ENCODE results near the gene TKFC. TPM values are rescaled to one million over a fixed set of nuclear protein-coding genes. Genes with fewer than 3 reads are reported as not detected.

The TKFC gene
- total RNA-seq, 1 experiment from 2014 or later, result 82.3 TPM

GRCh38 chr11:61341706-61342105 lies 8.7 kb downstream of the TKFC start:
- DNase-seq (ENCODE audit: low spot score), result no peak
- no TSS peak for BruUV-seq (replicated peaks)
- H3K36me3 ChIP-seq (ENCODE audit: insufficient read depth, low read length, poor library complexity, severe bottlenecking), result peaks cover 20% of the 10 kb centered on the region
- TF ChIP-seq CTCF (conservative IDR thresholded peaks at IDR 0.05; ENCODE audit: low read depth, low read length) (no peak), EZH2 (IDR thresholded peaks at IDR 0.05; ENCODE audit: borderline replicate concordance, low read depth, low read length, poor library complexity, severe bottlenecking) (no peak)
- H3K9me3 ChIP-seq (ENCODE audit: low read depth, low read length, poor library complexity, severe bottlenecking), result no peaks in the 10 kb centered on the region
- H3K27ac ChIP-seq (ENCODE audit: low read depth, low read length, poor library complexity, severe bottlenecking), result no peak overlapping the region
- H3K27me3 ChIP-seq (replicated peaks; ENCODE audit: insufficient read depth, low read depth, low read length, poor library complexity), result no peaks in the 10 kb centered on the region
- H3K4me1 ChIP-seq (ENCODE audit: insufficient read depth, low read length, poor library complexity, severe bottlenecking), result no peaks in the 10 kb centered on the region
- POLR2A ChIA-PET (ENCODE audit: low non-redundant PET), result no interaction called here
- H3K4me3 ChIP-seq (ENCODE audit: low read depth, low read length, poor library complexity, severe bottlenecking), result no peak overlapping the region
- intact Hi-C loops (cut with micrococcal nuclease; ENCODE audit: unreplicated experiment), result no loop called here
- CTCF ChIA-PET, result no interaction called here

GRCh38 chr11:61342207-61342803 lies 9.3 kb downstream of the TKFC start:
- no peaks in the 10 kb centered on the region for H3K27me3 ChIP-seq (replicated peaks; ENCODE audit: insufficient read depth, low read depth, low read length, poor library complexity)
- intact Hi-C loops (cut with micrococcal nuclease; ENCODE audit: unreplicated experiment), result no loop called here
- DNase-seq (ENCODE audit: low spot score), result no peak
- CTCF ChIA-PET, result no interaction called here
- BruUV-seq (replicated peaks), result no TSS peak
- no peak overlapping the region for H3K27ac ChIP-seq (ENCODE audit: low read depth, low read length, poor library complexity, severe bottlenecking)
- peaks cover 20% of the 10 kb centered on the region for H3K36me3 ChIP-seq (ENCODE audit: insufficient read depth, low read length, poor library complexity, severe bottlenecking)
- H3K4me3 ChIP-seq (ENCODE audit: low read depth, low read length, poor library complexity, severe bottlenecking), result no peak overlapping the region
- H3K9me3 ChIP-seq (ENCODE audit: low read depth, low read length, poor library complexity, severe bottlenecking), result no peaks in the 10 kb centered on the region
- POLR2A ChIA-PET (ENCODE audit: low non-redundant PET), result no interaction called here
- H3K4me1 ChIP-seq (ENCODE audit: insufficient read depth, low read length, poor library complexity, severe bottlenecking), result no peaks in the 10 kb centered on the region
- TF ChIP-seq CTCF (conservative IDR thresholded peaks at IDR 0.05; ENCODE audit: low read depth, low read length), result no peak
- no peak for TF ChIP-seq EZH2 (IDR thresholded peaks at IDR 0.05; ENCODE audit: borderline replicate concordance, low read depth, low read length, poor library complexity, severe bottlenecking)

GRCh38 chr11:61343792-61344745 lies 11.0 kb downstream of the TKFC start:
- H3K4me1 ChIP-seq (ENCODE audit: insufficient read depth, low read length, poor library complexity, severe bottlenecking), result no peaks in the 10 kb centered on the region
- no peaks in the 10 kb centered on the region for H3K9me3 ChIP-seq (ENCODE audit: low read depth, low read length, poor library complexity, severe bottlenecking)
- no peaks in the 10 kb centered on the region for H3K27me3 ChIP-seq (replicated peaks; ENCODE audit: insufficient read depth, low read depth, low read length, poor library complexity)
- ChIA-PET CTCF (no interaction called here), POLR2A (ENCODE audit: low non-redundant PET) (no interaction called here)
- TF ChIP-seq EZH2 (IDR thresholded peaks at IDR 0.05; ENCODE audit: borderline replicate concordance, low read depth, low read length, poor library complexity, severe bottlenecking) (no peak), CTCF (conservative IDR thresholded peaks at IDR 0.05; ENCODE audit: low read depth, low read length) (no peak)
- peaks cover 21% of the 10 kb centered on the region for H3K36me3 ChIP-seq (ENCODE audit: insufficient read depth, low read length, poor library complexity, severe bottlenecking)
- H3K4me3 ChIP-seq (ENCODE audit: low read depth, low read length, poor library complexity, severe bottlenecking), result no peak overlapping the region
- intact Hi-C loops (cut with micrococcal nuclease; ENCODE audit: unreplicated experiment), result no loop called here
- no peak overlapping the region for H3K27ac ChIP-seq (ENCODE audit: low read depth, low read length, poor library complexity, severe bottlenecking)
- no peak for DNase-seq (ENCODE audit: low spot score)
- no TSS peak for BruUV-seq (replicated peaks)

Measured in A673 (cell line).